ENCODE measurements around the gene PAAF1. TPM values are rescaled to one million over a fixed set of nuclear protein-coding genes. Genes with fewer than 3 reads are reported as not detected.

PAAF1 gene
- polyA plus RNA-seq, 1 experiment, result 12.2 TPM

DNA sequence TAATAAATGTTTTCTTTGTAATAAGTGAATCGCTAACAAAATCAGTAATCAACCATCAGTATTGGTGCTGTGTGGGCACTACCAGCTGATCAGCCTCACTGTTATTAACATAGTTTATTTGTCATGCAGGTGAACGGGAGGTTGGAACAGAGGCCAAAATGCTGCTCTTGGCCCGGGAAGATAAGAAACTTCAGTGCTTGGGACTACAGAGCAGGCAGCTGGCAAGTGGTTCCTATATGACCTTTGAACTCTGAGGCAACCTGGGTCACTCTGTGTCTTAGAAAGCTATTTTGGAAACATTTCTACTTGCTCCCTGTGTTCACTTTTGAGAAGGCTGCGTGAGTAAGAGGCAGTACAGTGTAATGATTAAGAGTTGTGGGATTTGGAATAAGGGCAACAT, 37.5 kb downstream of the PAAF1 start:
- DNase-seq (ENCODE audit: low read depth), result no peak
- ChIA-PET POLR2A (no interaction called here), CTCF (no interaction called here)
- no peaks in the 10 kb centered on the region for H3K27me3 ChIP-seq (ENCODE audit: control insufficient read depth, insufficient read depth, low read length)
- no peak overlapping the region for H3K4me3 ChIP-seq (ENCODE audit: low read depth, low read length)
- peaks cover 4% of the 10 kb centered on the region for H3K36me3 ChIP-seq (ENCODE audit: control insufficient read depth, insufficient read depth, low read length)
- TF ChIP-seq, protein P1, sequence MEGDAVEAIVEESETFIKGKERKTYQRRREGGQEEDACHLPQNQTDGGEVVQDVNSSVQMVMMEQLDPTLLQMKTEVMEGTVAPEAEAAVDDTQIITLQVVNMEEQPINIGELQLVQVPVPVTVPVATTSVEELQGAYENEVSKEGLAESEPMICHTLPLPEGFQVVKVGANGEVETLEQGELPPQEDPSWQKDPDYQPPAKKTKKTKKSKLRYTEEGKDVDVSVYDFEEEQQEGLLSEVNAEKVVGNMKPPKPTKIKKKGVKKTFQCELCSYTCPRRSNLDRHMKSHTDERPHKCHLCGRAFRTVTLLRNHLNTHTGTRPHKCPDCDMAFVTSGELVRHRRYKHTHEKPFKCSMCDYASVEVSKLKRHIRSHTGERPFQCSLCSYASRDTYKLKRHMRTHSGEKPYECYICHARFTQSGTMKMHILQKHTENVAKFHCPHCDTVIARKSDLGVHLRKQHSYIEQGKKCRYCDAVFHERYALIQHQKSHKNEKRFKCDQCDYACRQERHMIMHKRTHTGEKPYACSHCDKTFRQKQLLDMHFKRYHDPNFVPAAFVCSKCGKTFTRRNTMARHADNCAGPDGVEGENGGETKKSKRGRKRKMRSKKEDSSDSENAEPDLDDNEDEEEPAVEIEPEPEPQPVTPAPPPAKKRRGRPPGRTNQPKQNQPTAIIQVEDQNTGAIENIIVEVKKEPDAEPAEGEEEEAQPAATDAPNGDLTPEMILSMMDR (IDR thresholded peaks at IDR 0.05; ENCODE audit: insufficient read depth, low read depth, low read length), result no peak

DNA sequence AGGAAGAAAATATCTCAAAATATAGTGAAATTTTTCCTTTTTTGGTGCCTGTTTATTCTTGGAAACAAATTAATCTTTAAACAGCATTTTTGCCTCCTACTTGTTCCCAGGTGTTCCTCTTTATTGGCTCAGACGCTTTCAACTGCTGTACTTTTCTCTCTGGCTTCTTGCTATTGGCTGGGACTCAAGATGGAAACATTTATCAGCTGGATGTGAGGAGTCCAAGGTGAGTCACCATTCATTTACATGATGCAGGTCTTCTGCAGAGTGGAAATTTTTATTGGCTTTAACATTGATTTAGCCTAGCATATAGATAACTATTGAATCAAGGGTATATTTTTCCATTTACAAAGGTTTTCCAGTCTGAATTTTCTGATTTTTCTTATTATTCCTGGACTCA, 39.6 kb downstream of the PAAF1 start:
- ChIA-PET POLR2A (no interaction called here), CTCF (interaction anchor here (0.6 to 1.9 kb wide), 3 partner anchors 12 to 414 kb away, joined by 3 to 5 read pairs (median 3); no protein-coding TSS in a partner anchor)
- TF ChIP-seq, protein P1 (IDR thresholded peaks at IDR 0.05; ENCODE audit: insufficient read depth, low read depth, low read length), result no peak
- no peak for DNase-seq (ENCODE audit: low read depth)
- Histone ChIP-seq H3K27me3 (ENCODE audit: control insufficient read depth, insufficient read depth, low read length) (no peaks in the 10 kb centered on the region), H3K4me3 (ENCODE audit: low read depth, low read length) (no peak overlapping the region), H3K36me3 (ENCODE audit: control insufficient read depth, insufficient read depth, low read length) (peaks cover 4% of the 10 kb centered on the region)

DNA sequence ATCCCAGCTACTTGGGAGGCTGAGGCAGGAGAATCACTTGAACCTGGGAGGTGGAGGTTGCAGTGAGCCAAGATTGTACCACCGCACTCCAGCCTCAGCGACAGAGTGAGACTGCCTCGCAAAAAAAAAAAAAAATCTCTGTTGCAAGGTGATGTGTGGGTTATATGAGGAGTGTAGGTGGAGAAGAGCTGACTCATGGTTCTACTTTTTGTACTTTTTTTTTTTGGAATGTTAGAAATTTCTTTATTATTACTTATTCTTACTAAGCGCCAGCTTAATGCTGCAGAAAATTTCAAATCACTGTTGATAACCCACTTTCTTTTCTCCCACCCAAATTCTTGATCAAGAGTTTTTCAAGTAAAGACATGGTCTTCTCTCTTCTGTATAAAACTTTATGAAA, 44.4 kb downstream of the PAAF1 start:
- TF ChIP-seq, protein P1 (IDR thresholded peaks at IDR 0.05; ENCODE audit: insufficient read depth, low read depth, low read length), result no peak
- Histone ChIP-seq H3K4me3 (ENCODE audit: low read depth, low read length) (no peak overlapping the region), H3K27me3 (ENCODE audit: control insufficient read depth, insufficient read depth, low read length) (no peaks in the 10 kb centered on the region), H3K36me3 (ENCODE audit: control insufficient read depth, insufficient read depth, low read length) (peaks cover 4% of the 10 kb centered on the region; the same call in 1 of the 2 replicates)
- ChIA-PET POLR2A (no interaction called here), CTCF (no interaction called here)
- DNase-seq (ENCODE audit: low read depth), result no peak

DNA sequence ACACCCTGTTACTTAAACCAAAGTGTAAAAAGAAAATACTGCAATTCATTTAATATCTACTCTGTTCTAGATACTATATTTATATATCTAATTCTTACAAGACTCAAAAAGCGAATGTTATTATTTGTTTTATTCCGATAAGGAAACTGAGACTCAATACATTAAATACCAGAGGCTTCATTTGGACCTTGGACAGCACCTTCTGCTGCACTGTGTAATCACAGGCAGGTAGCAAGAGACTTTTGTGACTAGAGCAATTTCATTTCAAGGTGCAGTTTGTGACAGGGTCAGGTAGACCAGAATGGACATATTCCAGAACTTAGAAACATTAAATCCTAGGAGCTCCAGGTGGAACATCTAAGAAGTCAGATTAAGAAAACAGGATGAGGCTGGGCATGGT, 52.6 kb downstream of the PAAF1 start:
- Histone ChIP-seq H3K4me3 (ENCODE audit: low read depth, low read length) (no peak overlapping the region), H3K27me3 (ENCODE audit: control insufficient read depth, insufficient read depth, low read length) (no peaks in the 10 kb centered on the region), H3K36me3 (ENCODE audit: control insufficient read depth, insufficient read depth, low read length) (peaks cover 3% of the 10 kb centered on the region)
- ChIA-PET POLR2A (no interaction called here), CTCF (interaction anchor here (1.2 to 1.4 kb wide), 2 partner anchors 12 to 13 kb away, joined by 3 to 5 read pairs; no protein-coding TSS in a partner anchor)
- TF ChIP-seq, protein P1 (IDR thresholded peaks at IDR 0.05; ENCODE audit: insufficient read depth, low read depth, low read length), result no peak
- DNase-seq (ENCODE audit: low read depth), result no peak

DNA sequence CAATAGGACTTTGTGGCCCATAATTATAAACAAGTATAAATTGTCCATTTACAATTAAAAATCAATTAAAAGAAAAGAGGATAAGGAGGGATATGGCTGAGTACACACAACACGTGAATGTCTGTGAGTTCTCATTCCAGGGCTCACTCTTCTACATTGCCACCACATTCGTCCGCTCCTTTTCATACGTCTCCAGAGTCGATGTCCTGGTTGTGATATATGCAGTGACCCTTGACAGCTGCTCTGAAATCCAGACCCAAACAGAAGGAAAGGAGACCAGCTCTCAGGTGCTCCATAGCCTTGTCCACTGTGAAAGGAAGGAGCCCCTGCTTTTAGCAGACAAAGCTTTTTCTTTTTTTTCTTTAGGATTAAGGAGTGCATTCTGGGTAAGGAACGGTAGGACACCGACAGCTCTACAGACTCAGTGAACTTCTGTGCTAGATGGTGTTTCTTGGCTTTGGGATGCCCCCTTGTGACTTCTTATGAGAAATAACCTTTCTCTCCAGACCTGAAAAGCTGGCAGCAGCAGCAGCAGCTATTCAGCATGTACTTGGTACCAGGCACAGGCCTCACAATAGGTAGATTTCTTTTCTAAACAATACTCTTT, 54.3 kb downstream of the PAAF1 start:
- TF ChIP-seq, protein P1 (IDR thresholded peaks at IDR 0.05; ENCODE audit: insufficient read depth, low read depth, low read length), result peak; percentile 56
- H3K36me3 ChIP-seq (ENCODE audit: control insufficient read depth, insufficient read depth, low read length), result peaks cover 3% of the 10 kb centered on the region
- DNase-seq (ENCODE audit: low read depth), result no peak
- no peak overlapping the region for H3K4me3 ChIP-seq (ENCODE audit: low read depth, low read length)
- no peaks in the 10 kb centered on the region for H3K27me3 ChIP-seq (ENCODE audit: control insufficient read depth, insufficient read depth, low read length)
- CTCF ChIA-PET, result interaction anchor here (0.6 to 3.6 kb wide), 9 partner anchors 8 to 306 kb away, joined by 3 to 22 read pairs (median 4); no protein-coding TSS in a partner anchor
- POLR2A ChIA-PET, result no interaction called here

Measured in BJ (cell line).